ENCODE measurements around the gene KLF17.

GRCh38 chr1:44114098-44114497 lies 4.5 kb upstream of the KLF17 start:
- TF ChIP-seq CTCF (IDR thresholded peaks at IDR 0.05) (no peak), POLR2A (IDR thresholded peaks at IDR 0.05) (no peak)

Measured in Peyer's patch (tissue), 4 donors.